Activated naive CD4-positive, alpha-beta T cell treated with anti-CD3 and anti-CD28 coated beads for 36 hours (primary cell): ENCODE data around the gene HIGD1C. TPM values are rescaled to one million over a fixed set of nuclear protein-coding genes. Genes with fewer than 3 reads are reported as not detected.

Experiments used
- CTCF ChIA-PET: fragments of 350-600 bp; sonication (Branson Sonifier 250); formaldehyde crosslinking; loops from one replicate; lab custom pipeline; 2021; ENCODE audit warnings: antibody characterized with exemption; lab: Charles Lee
- DNase-seq: peaks from one replicate; pipeline ENCODE4 v3.0.0-alpha.2; 2020
- H3K27ac Mint-ChIP-seq: one replicate; pipeline ENCODE4 v1.8.0; 2021; ENCODE audit warnings: mild to moderate bottlenecking, mixed read lengths
- H3K27me3 Mint-ChIP-seq: one replicate; pipeline ENCODE4 v1.8.0; 2021; ENCODE audit warnings: low read depth, mixed read lengths
- H3K36me3 Mint-ChIP-seq: one replicate; pipeline ENCODE4 v1.8.0; 2021; ENCODE audit warnings: low read depth, mixed read lengths
- H3K4me1 Mint-ChIP-seq: one replicate; pipeline ENCODE4 v1.8.0; 2021; ENCODE audit warnings: low read depth, mixed read lengths
- H3K4me3 Mint-ChIP-seq: one replicate; pipeline ENCODE4 v1.8.0; 2021; ENCODE audit warnings: mild to moderate bottlenecking, moderate library complexity, mixed read lengths
- H3K9me3 Mint-ChIP-seq: one replicate; pipeline ENCODE4 v1.8.0; 2021; ENCODE audit warnings: mixed read lengths
- intact Hi-C: fragments of 100-400 bp; cut with micrococcal nuclease; formaldehyde crosslinking; loops from one replicate; pipeline ENCODE4 v1.15.1; 2023
- total RNA-seq, 2 experiments: library from RNA; stranded (reverse); gene quantifications; one replicate each; pipeline ENCODE4 v1.2.3, GENCODE V29; 2021

HIGD1C gene
- total RNA-seq, 2 experiments from 2014 or later: not detected

GRCh38 chr12:50971946-50972345 lies 19.6 kb downstream of the HIGD1C start:
- CTCF ChIA-PET: no interaction called here
- Mint-ChIP-seq H3K4me1 (no peaks in the 10 kb centered on the region), H3K9me3 (no peaks in the 10 kb centered on the region), H3K27ac (no peak overlapping the region), H3K27me3 (no peaks in the 10 kb centered on the region), H3K36me3 (peaks cover 22% of the 10 kb centered on the region), H3K4me3 (no peak overlapping the region)
- no peak for DNase-seq
- intact Hi-C loops: no loop called here

- Mint-ChIP-seq H3K27me3 (no peaks in the 10 kb centered on the region), H3K4me3 (no peak overlapping the region), H3K36me3 (peaks cover 18% of the 10 kb centered on the region), H3K4me1 (peaks cover 25% of the 10 kb centered on the region), H3K27ac (peak overlapping the region; percentile 93), H3K9me3 (no peaks in the 10 kb centered on the region)
- intact Hi-C loops: loop anchor here (1.0 kb wide), 1 partner anchor 46 kb away; no protein-coding TSS in a partner anchor
- peak; percentile 73 for DNase-seq
- CTCF ChIA-PET: interaction anchor here (1.5 to 2.6 kb wide), 2 partner anchors 28 to 153 kb away, joined by 4 to 16 read pairs; no protein-coding TSS in a partner anchor
Observed at GRCh38 chr12:50979369-50980052, 27.2 kb downstream of the HIGD1C start.

- Mint-ChIP-seq H3K4me3 (no peak overlapping the region), H3K27ac (peak overlapping the region; percentile 93), H3K36me3 (peaks cover 16% of the 10 kb centered on the region), H3K4me1 (peaks cover 34% of the 10 kb centered on the region), H3K9me3 (no peaks in the 10 kb centered on the region), H3K27me3 (no peaks in the 10 kb centered on the region)
- CTCF ChIA-PET: interaction anchor here (1.1 to 2.6 kb wide), 2 partner anchors 10 to 154 kb away, joined by 5 to 16 read pairs; no protein-coding TSS in a partner anchor
- intact Hi-C loops: no loop called here
- DNase-seq: no peak
Observed at GRCh38 chr12:50980545-50980944, 28.2 kb downstream of the HIGD1C start.

- H3K4me3 Mint-ChIP-seq: no peak overlapping the region
- no peaks in the 10 kb centered on the region for H3K27me3 Mint-ChIP-seq
- no peak for DNase-seq
- no peak overlapping the region for H3K27ac Mint-ChIP-seq
- intact Hi-C loops: no loop called here
- H3K36me3 Mint-ChIP-seq: peaks cover 13% of the 10 kb centered on the region
- H3K9me3 Mint-ChIP-seq: no peaks in the 10 kb centered on the region
- CTCF ChIA-PET: interaction anchor here (1.0 to 1.6 kb wide), 3 partner anchors 9 to 46 kb away, joined by 3 to 8 read pairs (median 5); partner anchors contain the start of gene SLC11A2
- peaks cover 45% of the 10 kb centered on the region for H3K4me1 Mint-ChIP-seq
Observed at GRCh38 chr12:50981319-50982239, 29.2 kb downstream of the HIGD1C start.

GRCh38 chr12:50984586-50985298 lies 32.4 kb downstream of the HIGD1C start:
- no peaks in the 10 kb centered on the region for H3K27me3 Mint-ChIP-seq
- H3K9me3 Mint-ChIP-seq: no peaks in the 10 kb centered on the region
- H3K36me3 Mint-ChIP-seq: peaks cover 16% of the 10 kb centered on the region
- CTCF ChIA-PET: interaction anchor here (1.4 to 5.2 kb wide), 5 partner anchors 43 to 233 kb away, joined by 4 to 33 read pairs (median 21); partner anchors contain the start of genes POU6F1 and SLC11A2
- H3K27ac Mint-ChIP-seq: peak overlapping the region; percentile 46
- H3K4me3 Mint-ChIP-seq: no peak overlapping the region
- peaks cover 51% of the 10 kb centered on the region for H3K4me1 Mint-ChIP-seq
- no peak for DNase-seq
- intact Hi-C loops: loop anchor here (1.0 kb wide), 1 partner anchor 41 kb away; no protein-coding TSS in a partner anchor

- Mint-ChIP-seq H3K4me1 (peaks cover 48% of the 10 kb centered on the region), H3K9me3 (no peaks in the 10 kb centered on the region), H3K27ac (peak overlapping the region; percentile 46), H3K36me3 (peaks cover 16% of the 10 kb centered on the region), H3K4me3 (no peak overlapping the region), H3K27me3 (no peaks in the 10 kb centered on the region)
- intact Hi-C loops: loop anchor here (1.0 kb wide), 1 partner anchor 40 kb away; no protein-coding TSS in a partner anchor
- CTCF ChIA-PET: interaction anchor here (1.4 to 5.2 kb wide), 5 partner anchors 42 to 233 kb away, joined by 4 to 33 read pairs (median 21); partner anchors contain the start of genes POU6F1 and SLC11A2
- peak; percentile 21 for DNase-seq
Observed at GRCh38 chr12:50985322-50985721, 33.0 kb downstream of the HIGD1C start.

- H3K27ac Mint-ChIP-seq: no peak overlapping the region
- H3K9me3 Mint-ChIP-seq: no peaks in the 10 kb centered on the region
- peaks cover 28% of the 10 kb centered on the region for H3K36me3 Mint-ChIP-seq
- H3K27me3 Mint-ChIP-seq: no peaks in the 10 kb centered on the region
- peaks cover 56% of the 10 kb centered on the region for H3K4me1 Mint-ChIP-seq
- intact Hi-C loops: loop anchor here (1.0 to 2.0 kb wide), 3 partner anchors 162 to 482 kb away; partner anchors contain the start of gene DIP2B
- peak; percentile 64 for DNase-seq
- no peak overlapping the region for H3K4me3 Mint-ChIP-seq
- CTCF ChIA-PET: interaction anchor here (0.8 to 5.2 kb wide), 12 partner anchors 23 to 289 kb away, joined by 3 to 33 read pairs (median 5); partner anchors contain the start of gene SLC11A2
Observed at GRCh38 chr12:50986966-50987737, 34.8 kb downstream of the HIGD1C start.

GRCh38 chr12:50988051-50988450 lies 35.7 kb downstream of the HIGD1C start:
- CTCF ChIA-PET: interaction anchor here (0.8 to 5.2 kb wide), 6 partner anchors 22 to 223 kb away, joined by 3 to 33 read pairs (median 14); partner anchors contain the start of gene SLC11A2
- no peaks in the 10 kb centered on the region for H3K27me3 Mint-ChIP-seq
- H3K36me3 Mint-ChIP-seq: peaks cover 28% of the 10 kb centered on the region
- H3K27ac Mint-ChIP-seq: no peak overlapping the region
- intact Hi-C loops: no loop called here
- no peak overlapping the region for H3K4me3 Mint-ChIP-seq
- no peak for DNase-seq
- no peaks in the 10 kb centered on the region for H3K9me3 Mint-ChIP-seq
- peaks cover 56% of the 10 kb centered on the region for H3K4me1 Mint-ChIP-seq

GRCh38 chr12:50988871-50989270 lies 36.5 kb downstream of the HIGD1C start:
- no peak for DNase-seq
- peaks cover 56% of the 10 kb centered on the region for H3K4me1 Mint-ChIP-seq
- H3K27me3 Mint-ChIP-seq: no peaks in the 10 kb centered on the region
- H3K4me3 Mint-ChIP-seq: no peak overlapping the region
- H3K27ac Mint-ChIP-seq: no peak overlapping the region
- intact Hi-C loops: no loop called here
- peaks cover 28% of the 10 kb centered on the region for H3K36me3 Mint-ChIP-seq
- CTCF ChIA-PET: interaction anchor here (5.2 kb wide), 2 partner anchors 39 to 163 kb away, joined by 29 to 33 read pairs; partner anchors contain the start of gene SLC11A2
- no peaks in the 10 kb centered on the region for H3K9me3 Mint-ChIP-seq

GRCh38 chr12:50990147-50990727 lies 37.9 kb downstream of the HIGD1C start:
- H3K27ac Mint-ChIP-seq: peak overlapping the region; percentile 14
- no peaks in the 10 kb centered on the region for H3K9me3 Mint-ChIP-seq
- CTCF ChIA-PET: interaction anchor here (2.4 kb wide), 1 partner anchor 10 kb away, joined by 5 read pairs; no protein-coding TSS in a partner anchor
- DNase-seq: no peak
- peaks cover 35% of the 10 kb centered on the region for H3K36me3 Mint-ChIP-seq
- H3K27me3 Mint-ChIP-seq: no peaks in the 10 kb centered on the region
- no peak overlapping the region for H3K4me3 Mint-ChIP-seq
- peaks cover 47% of the 10 kb centered on the region for H3K4me1 Mint-ChIP-seq
- intact Hi-C loops: no loop called here
